NT2/D1 (cell line): Measurements from ENCODE around the gene ATG12.

Experiments
- SUZ12 ChIP-seq: IDR thresholded peaks from 2 replicates; pipeline ENCODE4 v1.6.1; 2011; ENCODE audit not compliant: insufficient read length, insufficient read depth; ENCODE audit errors: extremely low read depth
- YY1 ChIP-seq: IDR thresholded peaks from 2 replicates; pipeline ENCODE4 v1.6.1; 2011; ENCODE audit not compliant: insufficient read length, insufficient read depth
- ZNF274 ChIP-seq: IDR thresholded peaks from 2 replicates; pipeline ENCODE4 v1.6.1; 2011; ENCODE audit warnings: mild to moderate bottlenecking, low read depth, low read length

DNA sequence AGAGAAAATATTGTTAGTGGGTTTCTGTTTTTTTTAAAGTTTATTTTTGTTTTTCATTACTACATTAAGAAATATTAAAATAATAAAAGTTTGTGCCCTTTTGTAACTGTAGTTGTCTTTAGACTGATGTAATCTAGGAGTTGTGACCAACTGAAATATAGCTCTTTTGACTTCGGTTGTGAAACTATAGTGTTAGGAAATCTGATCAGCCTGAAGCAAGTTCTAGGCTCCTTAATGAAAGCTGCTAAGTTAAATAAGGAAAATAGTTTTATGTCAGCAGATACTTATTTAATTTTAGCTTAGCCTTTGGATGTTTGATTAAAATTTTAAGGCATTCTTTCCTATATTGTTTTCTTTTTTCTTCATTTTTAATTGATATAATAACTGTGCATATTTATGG is 14.6 kb upstream of the ATG12 start:
- TF ChIP-seq YY1: no peak
- no peak for TF ChIP-seq SUZ12
- no peak for TF ChIP-seq ZNF274
